Middle frontal gyrus (tissue), 1 donor: ENCODE results near the gene EXOC3L4.
"Not testable (repeated sequence)": the region's sequence is repeated elsewhere in the genome, so short reads cannot be mapped to it uniquely, and the experiment has no call there.

Experiments
- DNase-seq: peaks from one replicate; pipeline ENCODE4 v3.0.0-alpha.2; 2015; ENCODE audit warnings: low spot score; ENCODE audit errors: extremely low spot score

EXOC3L4 gene

GRCh38 chr14:103105580-103106150, 11.1 kb downstream of the EXOC3L4 start:
- no peak for DNase-seq

GRCh38 chr14:103107455-103107854, 12.9 kb downstream of the EXOC3L4 start:
- no peak for DNase-seq

GRCh38 chr14:103107941-103108748, 13.6 kb downstream of the EXOC3L4 start:
- no peak for DNase-seq

- no peak for DNase-seq
Observed at GRCh38 chr14:103108749-103109207, 14.3 kb downstream of the EXOC3L4 start.

- no peak for DNase-seq
Observed at GRCh38 chr14:103109535-103110441, 15.3 kb downstream of the EXOC3L4 start.

- DNase-seq = no peak
Observed at GRCh38 chr14:103110681-103111231, 16.2 kb downstream of the EXOC3L4 start.

GRCh38 chr14:103111232-103111868, 16.8 kb downstream of the EXOC3L4 start:
- DNase-seq = no peak

- no peak for DNase-seq
Observed at GRCh38 chr14:103112400-103113243, 18.1 kb downstream of the EXOC3L4 start.

GRCh38 chr14:103113303-103113702, 18.8 kb downstream of the EXOC3L4 start:
- DNase-seq = no peak

GRCh38 chr14:103113774-103114173, 19.2 kb downstream of the EXOC3L4 start:
- DNase-seq = no peak

GRCh38 chr14:103115086-103115679, 20.7 kb downstream of the EXOC3L4 start:
- not testable (repeated sequence) for DNase-seq

GRCh38 chr14:103115845-103116572, 21.5 kb downstream of the EXOC3L4 start:
- no peak for DNase-seq

- DNase-seq = no peak
Observed at GRCh38 chr14:103116636-103117035, 22.1 kb downstream of the EXOC3L4 start.

GRCh38 chr14:103117499-103117898, 23.0 kb downstream of the EXOC3L4 start:
- not testable (repeated sequence) for DNase-seq

- DNase-seq = no peak
Observed at GRCh38 chr14:103118018-103118662, 23.6 kb downstream of the EXOC3L4 start.

GRCh38 chr14:103118663-103119404, 24.3 kb downstream of the EXOC3L4 start:
- DNase-seq = no peak

- not testable (repeated sequence) for DNase-seq
Observed at GRCh38 chr14:103119527-103119926, 25.0 kb downstream of the EXOC3L4 start.
